HepG2 (cell line): ENCODE results near the gene MRPL37. TPM values are rescaled to one million over a fixed set of nuclear protein-coding genes. Genes with fewer than 3 reads are reported as not detected.

ENCODE experiments used
- ATAC-seq: fragments of 200-7000 bp; cut with Tn5 transposase; 3 replicates; pipeline ENCODE4 v1.9.1; 2020; ENCODE audit warnings: mild to moderate bottlenecking, moderate library complexity
- BruUV-seq: library from RNA; stranded (reverse); fragments of 400-500 nt; replicated peaks from 2 replicates; lab custom pipeline; 2021; lab: Mats Ljungman, UMichigan
- CTCF ChIA-PET: fragments of 300-600 bp; formaldehyde crosslinking; extraction: SDS; loops from one replicate; lab custom pipeline; 2021; ENCODE audit warnings: low total read pairs, inconsistent platforms, low intra/inter-chr PET ratio; lab: Yijun Ruan, JAX
- POLR2A ChIA-PET: fragments of 350-600 bp; sonication (Branson Sonifier 250); formaldehyde crosslinking; loops from one replicate; lab custom pipeline; 2020; ENCODE audit warnings: antibody characterized with exemption, inconsistent platforms; lab: Yijun Ruan, JAX
- DNase-seq: peaks from one replicate; pipeline ENCODE4 v3.0.0-alpha.2; 2015; ENCODE audit warnings: low spot score
- FAIRE-seq: peaks from 3 replicates; lab custom pipeline; 2011; peaks lifted over from hg19 to GRCh38; lab: Jason Lieb, UNC
- H2AFZ ChIP-seq: one replicate; pipeline ENCODE4 v1.6.1; 2011; ENCODE audit warnings: low read length, inconsistent platforms
- H3K27ac ChIP-seq: fragments of 300-600 bp; 3 replicates; pipeline ENCODE4 v1.8.0; 2011; ENCODE audit warnings: mixed run types, mild to moderate bottlenecking, mixed read lengths, low read length, inconsistent platforms; ENCODE audit not compliant: insufficient read depth; ENCODE audit errors: extremely low read length
- H3K27me3 ChIP-seq, 2 experiments: fragments of 200-600 bp in 1 of 2; 2 replicates in 1 of 2; 3 replicates in 1 of 2; pipeline versions ENCODE4 v1.6.0 to v1.8.0; 2011; ENCODE audit warnings: low read length in 2 of 2, mild to moderate bottlenecking in 2 of 2, moderate library complexity in 2 of 2, inconsistent platforms in 1 of 2; ENCODE audit not compliant: insufficient read depth in 2 of 2, control insufficient read depth in 1 of 2
- H3K36me3 ChIP-seq, 2 experiments: fragments of 200-600 bp in 1 of 2; replicated peaks in 1 of 2; 2 replicates in 1 of 2; 3 replicates in 1 of 2; pipeline versions ENCODE4 v1.5.1 to v1.8.0; 2011; ENCODE audit warnings: low read length in 2 of 2, inconsistent platforms in 1 of 2; ENCODE audit not compliant: insufficient read depth in 2 of 2, control insufficient read depth in 1 of 2
- H3K4me1 ChIP-seq: 2 replicates; pipeline ENCODE4 v1.5.1; 2012; ENCODE audit warnings: low read length, inconsistent platforms; ENCODE audit not compliant: insufficient read depth
- H3K4me2 ChIP-seq: 2 replicates; pipeline ENCODE4 v1.6.0; 2011; ENCODE audit warnings: low read depth, low read length, inconsistent platforms
- H3K4me3 ChIP-seq, 3 experiments: fragments of 200-600 bp in 1 of 3; sonication (generic), shearing (Covaris generic) in 1 of 3; replicated peaks in 1 of 3; 2 replicates each; pipeline ENCODE4 v1.5.1; 2011 to 2016; ENCODE audit warnings: low read length in 3 of 3, inconsistent platforms in 2 of 3, low read depth in 2 of 3, mild to moderate bottlenecking in 2 of 3, control low read depth in 1 of 3, mixed read lengths in 1 of 3; ENCODE audit not compliant: insufficient read depth in 1 of 3
- H3K79me2 ChIP-seq: one replicate; pipeline ENCODE4 v1.6.1; 2011; ENCODE audit warnings: low read length, inconsistent platforms; ENCODE audit not compliant: insufficient read depth
- H3K9ac ChIP-seq: 2 replicates; pipeline ENCODE4 v1.6.0; 2011; ENCODE audit warnings: mild to moderate bottlenecking, low read depth, low read length, inconsistent platforms; ENCODE audit not compliant: insufficient read depth
- H3K9me3 ChIP-seq: 2 replicates; pipeline ENCODE4 v1.5.1; 2012; ENCODE audit warnings: mild to moderate bottlenecking, low read length
- H4K20me1 ChIP-seq: 2 replicates; pipeline ENCODE4 v1.6.0; 2011; ENCODE audit warnings: inconsistent platforms, mild to moderate bottlenecking, low read length, moderate library complexity; ENCODE audit not compliant: insufficient read depth
- JUNB ChIP-seq: sonication (generic); formaldehyde crosslinking; IDR thresholded peaks from 2 replicates; pipeline ENCODE4 v1.8.0; 2022; ENCODE audit warnings: missing genetic modification reagents, mild to moderate bottlenecking, borderline replicate concordance
- ZBTB10 ChIP-seq: sonication (generic); formaldehyde crosslinking; IDR thresholded peaks from 2 replicates; pipeline ENCODE4 v1.4.0; 2020; ENCODE audit warnings: missing genetic modification reagents, borderline replicate concordance
- ZFP90 ChIP-seq: sonication (generic); formaldehyde crosslinking; IDR thresholded peaks from 2 replicates; pipeline ENCODE4 v1.8.0; 2022; ENCODE audit warnings: missing genetic modification reagents, mild to moderate bottlenecking, inconsistent platforms, borderline replicate concordance
- ZNF160 ChIP-seq: sonication (generic); formaldehyde crosslinking; IDR thresholded peaks from 2 replicates; pipeline ENCODE4 v1.8.0; 2022; ENCODE audit warnings: mild to moderate bottlenecking, inconsistent platforms, missing genetic modification reagents
- WGBS: methylation state at CpG from one replicate; pipeline ENCODE4 v1.1.6; 2017; ENCODE audit warnings: low lambda C conversion rate; 5-methylcytosine and 5-hydroxymethylcytosine counted together
- in situ Hi-C: cut with HindIII; loops from 2 replicates; pipeline ENCODE4 v1.10.0; 2017; ENCODE audit warnings: low pct_unique_long_range_greater_than_20kb; ENCODE audit not compliant: extremely low pct_ligation_motif_present
- intact Hi-C: fragments of 100-400 bp; cut with micrococcal nuclease; formaldehyde crosslinking; loops from one replicate; pipeline ENCODE4 v1.10.0; 2022; ENCODE audit not compliant: unreplicated experiment
- polyA plus RNA-seq, 8 experiments: library from polyadenylated mRNA; depleted of rRNA in 3 of 8; stranded (reverse) in 7 of 8; unstranded in 1 of 8; fragments of >200 nt; fragmentation: Illumina TruSeq in 4 of 8; extraction: Trizol in 4 of 8; gene quantifications; 2 replicates each; pipeline versions ENCODE4 v1.2.1 to v1.2.3, GENCODE V29; 2011 to 2016; ENCODE audit warnings: low read depth in 4 of 8, missing spikeins in 1 of 8, mixed read lengths in 1 of 8; ENCODE audit not compliant: insufficient read depth in 1 of 8
- total RNA-seq, 5 experiments: library from RNA; depleted of rRNA; stranded (reverse); fragments of >200 nt; fragmentation: Illumina TruSeq; extraction: Trizol; gene quantifications; 2 replicates each; pipeline ENCODE4 v1.2.3, GENCODE V29; 2016; ENCODE audit warnings: low read depth in 1 of 5

The MRPL37 gene
- total and polyA plus RNA-seq, 2 of the 13 experiments (the other 11 are each of a cell fraction or from before 2014, with no cell fraction given) = 31.7 to 127 TPM

DNA sequence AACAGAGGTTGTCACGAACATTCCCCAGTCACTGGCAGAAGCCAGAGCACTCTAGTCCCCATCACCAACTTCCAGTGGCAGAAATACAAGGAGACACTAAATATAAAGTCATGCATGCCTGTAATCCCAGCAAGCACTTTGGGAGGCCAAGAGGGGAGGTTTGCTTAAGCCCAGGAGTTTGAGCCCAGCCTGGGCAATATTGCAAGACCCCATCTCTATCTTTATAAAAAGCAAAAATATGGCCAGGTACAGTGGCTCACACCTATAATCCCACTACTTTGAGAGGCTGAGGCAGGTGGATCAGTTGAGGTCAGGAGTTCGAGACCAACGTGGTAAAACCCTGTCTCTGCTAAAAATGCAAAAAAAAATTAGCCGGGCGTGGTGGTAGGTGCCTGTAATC is 6.5 kb upstream of the MRPL37 start:
- no peaks in the 10 kb centered on the region for H3K27me3 ChIP-seq
- H3K9me3 ChIP-seq = no peaks in the 10 kb centered on the region
- H3K4me3 ChIP-seq = no peak overlapping the region
- ChIA-PET CTCF (no interaction called here), POLR2A (no interaction called here)
- DNase-seq (no peak), FAIRE-seq (no peak), ATAC-seq (no peak)
- TF ChIP-seq JUNB (CRISPR knock-in tag) (no peak), ZBTB10 (no peak), ZNF160 (CRISPR knock-in tag) (no peak), ZFP90 (CRISPR knock-in tag) (no peak)
- H3K36me3 ChIP-seq = peaks cover 4 to 6% of the 10 kb centered on the region in 2 experiments; a peak in 1 of 5 replicates
- H3K4me2 ChIP-seq = no peak overlapping the region
- WGBS = 92% methylated on average over 5 of the region's 5 CpGs
- H3K9ac ChIP-seq = no peak overlapping the region
- intact Hi-C loops (no loop called here), in situ Hi-C loops (no loop called here)
- H3K79me2 ChIP-seq = no peaks in the 10 kb centered on the region
- H3K4me1 ChIP-seq = no peaks in the 10 kb centered on the region
- H4K20me1 ChIP-seq = no peaks in the 10 kb centered on the region
- H2AFZ ChIP-seq = no peak overlapping the region
- BruUV-seq = no TSS peak
- H3K27ac ChIP-seq = no peak overlapping the region
